ENCODE measurements around the gene INPP5J.

The INPP5J gene

DNA sequence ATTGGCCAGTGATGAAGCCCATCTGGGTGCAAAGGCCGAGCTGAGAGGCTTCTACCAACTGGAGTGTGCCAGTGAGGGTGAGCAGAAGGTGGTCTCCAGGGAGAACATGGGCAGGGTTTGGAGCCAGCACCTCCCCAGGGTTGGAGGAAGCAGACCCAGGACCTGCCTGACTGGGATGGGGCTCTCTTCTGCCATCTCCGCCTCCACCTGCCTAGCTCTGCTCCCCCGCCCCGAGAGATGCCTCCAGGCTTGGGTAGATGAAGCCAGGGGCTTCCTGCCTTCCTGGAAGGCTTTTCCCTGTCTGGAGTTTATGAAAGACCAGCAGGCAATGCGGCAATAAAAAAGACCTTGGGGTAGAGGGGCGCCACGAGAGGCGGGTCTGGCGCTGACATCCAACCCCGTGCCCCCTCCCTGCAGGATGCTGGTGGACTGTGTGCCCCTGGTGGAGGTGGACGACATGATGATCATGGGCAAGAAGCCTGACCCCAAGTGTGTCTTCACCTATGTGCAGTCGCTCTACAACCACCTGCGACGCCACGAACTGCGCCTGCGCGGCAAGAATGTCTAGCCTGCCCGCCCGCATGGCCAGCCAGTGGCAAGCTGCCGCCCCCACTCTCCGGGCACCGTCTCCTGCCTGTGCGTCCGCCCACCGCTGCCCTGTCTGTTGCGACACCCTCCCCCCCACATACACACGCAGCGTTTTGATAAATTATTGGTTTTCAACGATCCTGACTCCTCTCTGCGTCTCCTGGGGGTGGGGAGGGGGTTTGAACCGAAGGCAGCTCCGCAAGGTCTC, 18.7 kb upstream of the INPP5J start:
- H3K4me3 ChIP-seq (ENCODE audit: insufficient read depth, low read length, poor library complexity, severe bottlenecking) = no peak overlapping the region

DNA sequence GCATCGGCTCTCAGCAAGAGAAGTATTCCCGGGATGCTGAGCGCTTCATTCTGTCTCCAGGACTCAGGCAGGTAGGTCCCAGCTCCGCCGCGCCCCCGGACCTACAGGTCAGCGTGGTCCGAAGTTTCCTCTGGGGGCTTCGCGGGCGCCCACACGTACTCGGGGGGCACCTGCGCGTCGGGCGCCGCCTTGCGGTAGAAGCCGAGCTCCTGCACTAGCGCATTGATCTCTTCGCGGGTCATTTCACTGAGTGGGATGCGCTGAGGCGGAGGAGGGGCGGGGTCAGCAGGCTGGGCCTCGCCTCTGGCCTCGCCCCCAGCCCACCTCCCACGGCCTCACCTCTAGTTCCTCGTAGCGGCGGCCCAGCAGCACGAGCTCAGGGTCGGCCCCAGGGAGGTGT, 17.9 kb upstream of the INPP5J start:
- Histone ChIP-seq H3F3A (ENCODE audit: insufficient read depth) (no peaks in the 10 kb centered on the region), H3K79me2 (ENCODE audit: insufficient read depth, low read length) (no peaks in the 10 kb centered on the region), H3K9me2 (replicated peaks; ENCODE audit: insufficient read depth, low read length) (no peaks in the 10 kb centered on the region), H3K27me3 (ENCODE audit: low read length) (no peaks in the 10 kb centered on the region), H2AFZ (ENCODE audit: low read depth, low read length, severe bottlenecking) (no peak overlapping the region), H3K4me2 (ENCODE audit: low read depth, low read length, poor library complexity, severe bottlenecking) (peak overlapping the region; percentile 30), H3K9ac (ENCODE audit: low read length) (no peak overlapping the region), H3K9me3 (ENCODE audit: insufficient read depth, low read length) (no peaks in the 10 kb centered on the region), H3K4me3 (ENCODE audit: insufficient read depth, low read length, poor library complexity, severe bottlenecking) (no peak overlapping the region), H4K20me1 (ENCODE audit: low read depth, low read length) (no peaks in the 10 kb centered on the region), H3K36me3 (ENCODE audit: low read length) (no peaks in the 10 kb centered on the region), H3K27ac (ENCODE audit: low read depth, low read length) (no peak overlapping the region)
- TF ChIP-seq EZH2phosphoT487 (conservative IDR thresholded peaks at IDR 0.05; ENCODE audit: low read length) = no peak
- TF ChIP-seq, protein P1, sequence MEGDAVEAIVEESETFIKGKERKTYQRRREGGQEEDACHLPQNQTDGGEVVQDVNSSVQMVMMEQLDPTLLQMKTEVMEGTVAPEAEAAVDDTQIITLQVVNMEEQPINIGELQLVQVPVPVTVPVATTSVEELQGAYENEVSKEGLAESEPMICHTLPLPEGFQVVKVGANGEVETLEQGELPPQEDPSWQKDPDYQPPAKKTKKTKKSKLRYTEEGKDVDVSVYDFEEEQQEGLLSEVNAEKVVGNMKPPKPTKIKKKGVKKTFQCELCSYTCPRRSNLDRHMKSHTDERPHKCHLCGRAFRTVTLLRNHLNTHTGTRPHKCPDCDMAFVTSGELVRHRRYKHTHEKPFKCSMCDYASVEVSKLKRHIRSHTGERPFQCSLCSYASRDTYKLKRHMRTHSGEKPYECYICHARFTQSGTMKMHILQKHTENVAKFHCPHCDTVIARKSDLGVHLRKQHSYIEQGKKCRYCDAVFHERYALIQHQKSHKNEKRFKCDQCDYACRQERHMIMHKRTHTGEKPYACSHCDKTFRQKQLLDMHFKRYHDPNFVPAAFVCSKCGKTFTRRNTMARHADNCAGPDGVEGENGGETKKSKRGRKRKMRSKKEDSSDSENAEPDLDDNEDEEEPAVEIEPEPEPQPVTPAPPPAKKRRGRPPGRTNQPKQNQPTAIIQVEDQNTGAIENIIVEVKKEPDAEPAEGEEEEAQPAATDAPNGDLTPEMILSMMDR (IDR thresholded peaks at IDR 0.05; ENCODE audit: insufficient read depth, low read length, poor library complexity, severe bottlenecking) = peak; percentile 46

More for the DNA sequence above, 18.7 kb upstream of the INPP5J start:
- Histone ChIP-seq H3K27me3 (ENCODE audit: low read length) (no peaks in the 10 kb centered on the region), H3K79me2 (ENCODE audit: insufficient read depth, low read length) (no peaks in the 10 kb centered on the region), H3K9me3 (ENCODE audit: insufficient read depth, low read length) (no peaks in the 10 kb centered on the region), H2AFZ (ENCODE audit: low read depth, low read length, severe bottlenecking) (no peak overlapping the region), H3K9me2 (replicated peaks; ENCODE audit: insufficient read depth, low read length) (no peaks in the 10 kb centered on the region), H3K36me3 (ENCODE audit: low read length) (no peaks in the 10 kb centered on the region), H3F3A (ENCODE audit: insufficient read depth) (no peaks in the 10 kb centered on the region), H4K20me1 (ENCODE audit: low read depth, low read length) (no peaks in the 10 kb centered on the region), H3K27ac (ENCODE audit: low read depth, low read length) (no peak overlapping the region), H3K4me2 (ENCODE audit: low read depth, low read length, poor library complexity, severe bottlenecking) (no peak overlapping the region), H3K9ac (ENCODE audit: low read length) (no peak overlapping the region)
- no peak for TF ChIP-seq EZH2phosphoT487 (conservative IDR thresholded peaks at IDR 0.05; ENCODE audit: low read length)
- TF ChIP-seq, protein P1 (IDR thresholded peaks at IDR 0.05; ENCODE audit: insufficient read depth, low read length, poor library complexity, severe bottlenecking) = no peak

DNA sequence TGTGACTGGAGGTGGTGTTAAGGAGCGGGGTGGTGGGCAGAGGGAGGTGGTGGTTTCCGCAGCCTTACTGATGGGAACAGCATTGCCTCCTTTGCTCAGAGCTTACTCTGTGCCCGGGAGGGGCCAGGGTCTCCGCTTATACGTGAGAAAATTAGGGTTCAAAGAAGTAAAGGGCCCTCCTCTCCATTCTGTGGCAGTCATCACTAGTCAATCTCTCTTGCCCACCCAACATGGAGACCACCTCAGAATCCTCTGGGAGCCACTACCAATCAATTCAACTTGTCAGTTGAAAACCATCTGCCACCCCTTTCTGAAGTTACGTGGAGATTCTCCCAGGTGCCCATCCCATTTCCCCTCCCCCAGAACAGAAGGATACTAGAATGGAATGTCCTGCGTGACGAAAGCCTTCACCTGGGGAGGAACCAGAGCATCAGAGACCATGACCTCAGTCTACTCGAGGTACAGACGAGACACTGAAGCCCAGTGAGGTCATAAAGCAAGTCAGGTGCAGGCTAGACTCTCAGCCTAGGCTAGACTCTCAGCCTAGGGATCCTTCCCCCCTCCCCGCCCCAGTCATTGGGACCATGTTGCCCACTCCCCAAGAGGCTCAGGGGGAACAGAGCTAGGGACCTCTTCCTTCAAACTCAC, 17.4 kb upstream of the INPP5J start:
- TF ChIP-seq EZH2phosphoT487 (conservative IDR thresholded peaks at IDR 0.05; ENCODE audit: low read length) = no peak
- TF ChIP-seq, protein P1 (IDR thresholded peaks at IDR 0.05; ENCODE audit: insufficient read depth, low read length, poor library complexity, severe bottlenecking) = no peak
- Histone ChIP-seq H3K9ac (ENCODE audit: low read length) (no peak overlapping the region), H3K9me2 (replicated peaks; ENCODE audit: insufficient read depth, low read length) (no peaks in the 10 kb centered on the region), H4K20me1 (ENCODE audit: low read depth, low read length) (no peaks in the 10 kb centered on the region), H3K27ac (ENCODE audit: low read depth, low read length) (no peak overlapping the region), H3K79me2 (ENCODE audit: insufficient read depth, low read length) (no peaks in the 10 kb centered on the region), H3K27me3 (ENCODE audit: low read length) (no peaks in the 10 kb centered on the region), H3K4me2 (ENCODE audit: low read depth, low read length, poor library complexity, severe bottlenecking) (peak overlapping the region; percentile 30), H3F3A (ENCODE audit: insufficient read depth) (no peaks in the 10 kb centered on the region), H2AFZ (ENCODE audit: low read depth, low read length, severe bottlenecking) (no peak overlapping the region), H3K9me3 (ENCODE audit: insufficient read depth, low read length) (no peaks in the 10 kb centered on the region), H3K36me3 (ENCODE audit: low read length) (no peaks in the 10 kb centered on the region), H3K4me3 (ENCODE audit: insufficient read depth, low read length, poor library complexity, severe bottlenecking) (no peak overlapping the region)

Data from SU-DHL-6 (cell line).